OCI-LY7 (cell line): ENCODE measurements around the gene DENND1B. TPM values are rescaled to one million over a fixed set of nuclear protein-coding genes. Genes with fewer than 3 reads are reported as not detected.

Experiments used
- BruUV-seq: library from RNA; stranded (reverse); fragments of 400-500 nt; replicated peaks from 2 replicates; lab custom pipeline; 2021; lab: Mats Ljungman, UMichigan
- CTCF ChIA-PET: fragments of 300-600 bp; sonication (Branson Sonifier 250); formaldehyde crosslinking; loops from one replicate; lab custom pipeline; 2022; ENCODE audit warnings: antibody characterized with exemption; ENCODE audit not compliant: unreplicated experiment; lab: Charles Lee
- POLR2A ChIA-PET: fragments of 300-600 bp; sonication (Branson Sonifier 250); formaldehyde crosslinking; loops from one replicate; lab custom pipeline; 2022; ENCODE audit warnings: antibody characterized with exemption; lab: Charles Lee
- DNase-seq: peaks from one replicate; pipeline ENCODE4 v3.0.0-alpha.2; 2015; ENCODE audit warnings: low spot score
- H2AFZ ChIP-seq: fragments of 200-600 bp; sonication (generic), shearing (Covaris generic); 2 replicates; pipeline ENCODE4 v1.6.1; 2014; ENCODE audit warnings: mild to moderate bottlenecking, antibody characterized with exemption, low read length, moderate library complexity
- H3K27ac ChIP-seq: fragments of 200-600 bp; sonication (generic); 2 replicates; pipeline ENCODE4 v1.5.1; 2014; ENCODE audit warnings: mixed run types, low read depth, mild to moderate bottlenecking, moderate library complexity, low read length, inconsistent platforms; ENCODE audit not compliant: poor library complexity, severe bottlenecking
- H3K36me3 ChIP-seq: fragments of 200-600 bp; sonication (generic); 2 replicates; pipeline ENCODE4 v1.6.1; 2014; ENCODE audit warnings: mild to moderate bottlenecking, antibody characterized with exemption, low read length, moderate library complexity, mixed read lengths; ENCODE audit not compliant: insufficient read depth
- H3K4me1 ChIP-seq: fragments of 200-600 bp; sonication (generic); 2 replicates; pipeline ENCODE4 v1.5.1; 2014; ENCODE audit warnings: mild to moderate bottlenecking, low read length; ENCODE audit not compliant: insufficient read depth, poor library complexity, severe bottlenecking
- H3K4me2 ChIP-seq: fragments of 200-600 bp; sonication (generic); 2 replicates; pipeline ENCODE4 v1.6.1; 2014; ENCODE audit warnings: mild to moderate bottlenecking, low read length
- H3K4me3 ChIP-seq: fragments of 200-600 bp; sonication (generic); 2 replicates; pipeline ENCODE4 v1.5.1; 2014; ENCODE audit warnings: mild to moderate bottlenecking, low read depth, low read length; ENCODE audit not compliant: poor library complexity, severe bottlenecking
- H3K79me2 ChIP-seq: fragments of 200-600 bp; sonication (generic); 2 replicates; pipeline ENCODE4 v1.6.1; 2016; ENCODE audit warnings: low read depth, mild to moderate bottlenecking, low read length, moderate library complexity, mixed read lengths; ENCODE audit not compliant: insufficient read depth
- H3K9me2 ChIP-seq: fragments of 200-600 bp; sonication (generic); 2 replicates; pipeline ENCODE4 v1.6.1; 2016; ENCODE audit warnings: mild to moderate bottlenecking, low read length, mixed read lengths; ENCODE audit not compliant: insufficient read depth
- H3K9me3 ChIP-seq: fragments of 200-600 bp; sonication (generic); 2 replicates; pipeline ENCODE4 v1.6.1; 2014; ENCODE audit warnings: mild to moderate bottlenecking, mixed run types, low read length, mixed read lengths
- H4K20me1 ChIP-seq: fragments of 200-600 bp; sonication (generic); 2 replicates; pipeline ENCODE4 v1.6.1; 2014; ENCODE audit warnings: mild to moderate bottlenecking, antibody characterized with exemption, low read length, moderate library complexity, mixed read lengths; ENCODE audit not compliant: insufficient read depth
- EZH2phosphoT487 ChIP-seq: fragments of 200-600 bp; sonication (generic); IDR thresholded peaks from 2 replicates; pipeline ENCODE4 v1.6.1; 2018; ENCODE audit warnings: low read depth, borderline replicate concordance, mild to moderate bottlenecking, mixed run types, antibody characterized with exemption, low read length, moderate library complexity, mixed read lengths
- intact Hi-C: fragments of 100-400 bp; cut with micrococcal nuclease; formaldehyde crosslinking; loops from one replicate; pipeline ENCODE4 v1.10.0; 2022; ENCODE audit not compliant: unreplicated experiment
- total RNA-seq, 2 experiments: library from RNA; depleted of rRNA in 1 of 2; stranded (reverse); fragments of >200 nt in 1 of 2; shearing (Covaris generic) in 1 of 2; gene quantifications; 2 replicates each; pipeline ENCODE4 v1.2.3, GENCODE V29; 2014 to 2022
- TF ChIP-seq, protein P1 (sequence below): fragments of 200-600 bp; sonication (generic); conservative IDR thresholded peaks from 2 replicates; pipeline ENCODE4 v1.5.1; 2014; ENCODE audit warnings: mild to moderate bottlenecking, antibody characterized with exemption, low read length, moderate library complexity, mixed read lengths

Gene DENND1B
- total RNA-seq, 2 experiments from 2014 or later, result 17.4 to 43.0 TPM

DNA sequence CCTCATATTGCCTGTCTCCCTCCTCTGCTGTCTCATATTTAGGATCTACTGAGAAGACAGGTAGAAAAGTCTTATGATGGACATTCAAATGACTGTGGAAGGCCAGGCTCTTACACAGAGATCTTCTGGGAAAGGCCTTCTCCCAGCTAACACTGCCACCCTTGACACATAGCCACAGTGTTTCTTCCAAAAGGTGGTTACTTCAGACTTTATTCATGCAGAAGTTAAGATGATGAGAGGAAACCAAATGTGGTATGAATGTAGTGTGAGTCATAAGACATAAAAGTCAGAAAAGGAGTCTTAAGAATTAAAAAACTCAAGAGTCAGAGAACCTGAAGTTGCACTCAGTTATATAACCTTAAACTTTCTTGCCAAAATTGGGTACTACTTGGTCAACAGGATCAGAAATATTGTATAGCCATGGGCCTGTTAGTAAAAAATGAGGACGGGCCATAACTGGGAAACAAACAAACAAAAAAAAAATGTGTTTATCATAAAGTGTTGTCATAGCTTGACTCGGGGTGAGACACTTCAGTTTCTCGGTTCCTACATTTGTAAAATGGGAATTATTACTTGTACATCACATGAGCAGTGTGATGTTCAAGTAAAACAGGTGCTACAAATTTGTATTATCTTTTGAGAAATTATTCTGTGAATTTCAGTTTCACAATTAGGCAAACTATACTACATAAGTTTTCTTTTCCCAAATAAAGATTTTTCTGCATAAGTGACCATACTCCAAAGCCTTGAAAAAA, 1.2 kb upstream of the DENND1B start:
- H4K20me1 ChIP-seq, result peaks cover 13% of the 10 kb centered on the region; the same call in 1 of the 2 replicates
- H3K4me2 ChIP-seq, result peak overlapping the region; percentile 82
- H3K4me1 ChIP-seq, result peaks cover 58% of the 10 kb centered on the region
- peak overlapping the region; percentile 88 for H2AFZ ChIP-seq
- intact Hi-C loops, result loop anchor here (5.0 to 10.0 kb wide), 4 partner anchors 159 to 1158 kb away; partner anchors contain the start of gene ASPM
- CTCF ChIA-PET, result interaction anchor here (0.7 to 1.9 kb wide), 4 partner anchors 10 to 143 kb away, joined by 3 to 9 read pairs (median 3); no protein-coding TSS in a partner anchor
- peak overlapping the region; percentile 85 for H3K27ac ChIP-seq
- H3K9me3 ChIP-seq, result peaks cover 12% of the 10 kb centered on the region; the same call in 1 of the 2 replicates
- TF ChIP-seq, protein P1, sequence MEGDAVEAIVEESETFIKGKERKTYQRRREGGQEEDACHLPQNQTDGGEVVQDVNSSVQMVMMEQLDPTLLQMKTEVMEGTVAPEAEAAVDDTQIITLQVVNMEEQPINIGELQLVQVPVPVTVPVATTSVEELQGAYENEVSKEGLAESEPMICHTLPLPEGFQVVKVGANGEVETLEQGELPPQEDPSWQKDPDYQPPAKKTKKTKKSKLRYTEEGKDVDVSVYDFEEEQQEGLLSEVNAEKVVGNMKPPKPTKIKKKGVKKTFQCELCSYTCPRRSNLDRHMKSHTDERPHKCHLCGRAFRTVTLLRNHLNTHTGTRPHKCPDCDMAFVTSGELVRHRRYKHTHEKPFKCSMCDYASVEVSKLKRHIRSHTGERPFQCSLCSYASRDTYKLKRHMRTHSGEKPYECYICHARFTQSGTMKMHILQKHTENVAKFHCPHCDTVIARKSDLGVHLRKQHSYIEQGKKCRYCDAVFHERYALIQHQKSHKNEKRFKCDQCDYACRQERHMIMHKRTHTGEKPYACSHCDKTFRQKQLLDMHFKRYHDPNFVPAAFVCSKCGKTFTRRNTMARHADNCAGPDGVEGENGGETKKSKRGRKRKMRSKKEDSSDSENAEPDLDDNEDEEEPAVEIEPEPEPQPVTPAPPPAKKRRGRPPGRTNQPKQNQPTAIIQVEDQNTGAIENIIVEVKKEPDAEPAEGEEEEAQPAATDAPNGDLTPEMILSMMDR, result no peak
- no peak for TF ChIP-seq EZH2phosphoT487
- no TSS peak for BruUV-seq
- peaks cover 31% of the 10 kb centered on the region for H3K79me2 ChIP-seq
- peak overlapping the region; percentile 85 for H3K4me3 ChIP-seq
- POLR2A ChIA-PET, result interaction anchor here (0.6 to 3.9 kb wide), 15 partner anchors 11 to 919 kb away, joined by 3 to 50 read pairs (median 4); partner anchors contain the start of gene C1orf53
- peak; percentile 18 for DNase-seq
- H3K36me3 ChIP-seq, result peaks cover 12% of the 10 kb centered on the region
- no peaks in the 10 kb centered on the region for H3K9me2 ChIP-seq

DNA sequence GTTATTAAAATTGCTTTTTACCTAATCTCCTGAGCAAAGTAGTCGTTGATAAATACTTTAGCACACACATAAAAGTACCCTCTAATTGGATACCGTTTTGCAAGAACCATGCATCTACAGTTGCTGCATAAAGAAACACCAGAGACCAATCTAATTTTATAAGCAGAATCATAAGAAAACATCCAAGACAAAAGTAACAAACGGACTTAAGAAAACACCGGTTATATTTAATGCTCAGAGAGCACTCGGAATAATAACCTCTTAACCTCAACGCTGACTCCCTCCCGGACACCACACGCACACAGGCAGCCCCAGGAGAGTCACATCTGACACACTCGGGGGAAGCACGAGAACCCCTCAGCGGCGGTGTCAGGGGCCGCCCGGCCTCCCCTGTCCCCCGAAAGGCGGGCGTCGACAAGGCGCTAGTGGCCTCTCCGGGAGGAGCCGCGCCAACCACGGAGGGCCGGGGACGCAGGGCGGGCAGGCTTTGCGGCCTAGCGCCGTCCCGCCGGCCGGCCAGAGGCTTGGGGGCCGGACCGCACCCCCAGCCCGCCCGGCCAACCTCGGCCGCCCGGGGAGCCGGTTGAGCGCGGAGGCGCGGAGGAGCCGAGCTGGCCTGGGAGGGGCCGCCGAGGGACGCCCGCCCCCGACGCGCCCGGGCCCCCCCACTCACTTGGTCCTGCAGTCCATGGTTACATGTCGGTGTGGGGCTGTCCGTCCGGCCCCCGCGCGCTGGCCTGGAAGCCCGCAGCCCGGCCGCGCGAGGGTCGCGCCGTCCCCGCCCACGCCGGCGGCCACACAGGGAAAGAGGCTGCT, 606 bp downstream of the DENND1B start:
- intact Hi-C loops, result loop anchor here (1.0 to 10.0 kb wide), 8 partner anchors 13 to 1160 kb away; partner anchors contain the start of genes ASPM, C1orf53 and NEK7
- H3K79me2 ChIP-seq, result peaks cover 40% of the 10 kb centered on the region
- H3K4me3 ChIP-seq, result peak overlapping the region; percentile 85
- CTCF ChIA-PET, result interaction anchor here (1.9 kb wide), 1 partner anchor 15 kb away, joined by 9 read pairs; no protein-coding TSS in a partner anchor
- peak; percentile 71 for DNase-seq
- peak overlapping the region; percentile 82 for H3K4me2 ChIP-seq
- peaks cover 8% of the 10 kb centered on the region; the same call in 1 of the 2 replicates for H3K9me3 ChIP-seq
- H4K20me1 ChIP-seq, result peaks cover 17% of the 10 kb centered on the region; the same call in 1 of the 2 replicates
- POLR2A ChIA-PET, result interaction anchor here (0.7 to 6.3 kb wide), 4 partner anchors 13 to 135 kb away, joined by 3 to 68 read pairs (median 26); no protein-coding TSS in a partner anchor
- H2AFZ ChIP-seq, result peak overlapping the region; percentile 88
- no TSS peak for BruUV-seq
- peaks cover 24% of the 10 kb centered on the region for H3K36me3 ChIP-seq
- TF ChIP-seq, protein P1, result no peak; the same call in 1 of the 2 replicates
- TF ChIP-seq EZH2phosphoT487, result no peak
- H3K27ac ChIP-seq, result peak overlapping the region; percentile 85
- no peaks in the 10 kb centered on the region for H3K9me2 ChIP-seq
- H3K4me1 ChIP-seq, result peaks cover 61% of the 10 kb centered on the region
